HepG2 (cell line): ENCODE measurements around the gene CLTA. TPM values are rescaled to one million over a fixed set of nuclear protein-coding genes. Genes with fewer than 3 reads are reported as not detected.
A peak's percentile ranks its signal among the peaks of the same experiment; 100 is the strongest.

Source experiments
- ATAC-seq: fragments of 200-7000 bp; cut with Tn5 transposase; 3 replicates; pipeline ENCODE4 v1.9.1; 2020; ENCODE audit warnings: mild to moderate bottlenecking, moderate library complexity
- BruUV-seq: library from RNA; stranded (reverse); fragments of 400-500 nt; replicated peaks from 2 replicates; lab custom pipeline; 2021; lab: Mats Ljungman, UMichigan
- CTCF ChIA-PET: fragments of 300-600 bp; formaldehyde crosslinking; extraction: SDS; loops from one replicate; lab custom pipeline; 2021; ENCODE audit warnings: low total read pairs, inconsistent platforms, low intra/inter-chr PET ratio; lab: Yijun Ruan, JAX
- POLR2A ChIA-PET: fragments of 350-600 bp; sonication (Branson Sonifier 250); formaldehyde crosslinking; loops from one replicate; lab custom pipeline; 2020; ENCODE audit warnings: antibody characterized with exemption, inconsistent platforms; lab: Yijun Ruan, JAX
- DNase-seq: peaks from one replicate; pipeline ENCODE4 v3.0.0-alpha.2; 2015; ENCODE audit warnings: low spot score
- FAIRE-seq: peaks from 3 replicates; lab custom pipeline; 2011; peaks lifted over from hg19 to GRCh38; lab: Jason Lieb, UNC
- H2AFZ ChIP-seq: one replicate; pipeline ENCODE4 v1.6.1; 2011; ENCODE audit warnings: low read length, inconsistent platforms
- H3K27ac ChIP-seq: fragments of 300-600 bp; 3 replicates; pipeline ENCODE4 v1.8.0; 2011; ENCODE audit warnings: mixed run types, mild to moderate bottlenecking, mixed read lengths, low read length, inconsistent platforms; ENCODE audit not compliant: insufficient read depth; ENCODE audit errors: extremely low read length
- H3K27me3 ChIP-seq, 2 experiments: fragments of 200-600 bp in 1 of 2; 2 replicates in 1 of 2; 3 replicates in 1 of 2; pipeline versions ENCODE4 v1.6.0 to v1.8.0; 2011; ENCODE audit warnings: low read length in 2 of 2, mild to moderate bottlenecking in 2 of 2, moderate library complexity in 2 of 2, inconsistent platforms in 1 of 2; ENCODE audit not compliant: insufficient read depth in 2 of 2, control insufficient read depth in 1 of 2
- H3K36me3 ChIP-seq, 2 experiments: fragments of 200-600 bp in 1 of 2; replicated peaks in 1 of 2; 2 replicates in 1 of 2; 3 replicates in 1 of 2; pipeline versions ENCODE4 v1.5.1 to v1.8.0; 2011; ENCODE audit warnings: low read length in 2 of 2, inconsistent platforms in 1 of 2; ENCODE audit not compliant: insufficient read depth in 2 of 2, control insufficient read depth in 1 of 2
- H3K4me1 ChIP-seq: 2 replicates; pipeline ENCODE4 v1.5.1; 2012; ENCODE audit warnings: low read length, inconsistent platforms; ENCODE audit not compliant: insufficient read depth
- H3K4me2 ChIP-seq: 2 replicates; pipeline ENCODE4 v1.6.0; 2011; ENCODE audit warnings: low read depth, low read length, inconsistent platforms
- H3K4me3 ChIP-seq, 3 experiments: fragments of 200-600 bp in 1 of 3; sonication (generic), shearing (Covaris generic) in 1 of 3; replicated peaks in 1 of 3; 2 replicates each; pipeline ENCODE4 v1.5.1; 2011 to 2016; ENCODE audit warnings: low read length in 3 of 3, inconsistent platforms in 2 of 3, low read depth in 2 of 3, mild to moderate bottlenecking in 2 of 3, control low read depth in 1 of 3, mixed read lengths in 1 of 3; ENCODE audit not compliant: insufficient read depth in 1 of 3
- H3K79me2 ChIP-seq: one replicate; pipeline ENCODE4 v1.6.1; 2011; ENCODE audit warnings: low read length, inconsistent platforms; ENCODE audit not compliant: insufficient read depth
- H3K9ac ChIP-seq: 2 replicates; pipeline ENCODE4 v1.6.0; 2011; ENCODE audit warnings: mild to moderate bottlenecking, low read depth, low read length, inconsistent platforms; ENCODE audit not compliant: insufficient read depth
- H3K9me3 ChIP-seq: 2 replicates; pipeline ENCODE4 v1.5.1; 2012; ENCODE audit warnings: mild to moderate bottlenecking, low read length
- H4K20me1 ChIP-seq: 2 replicates; pipeline ENCODE4 v1.6.0; 2011; ENCODE audit warnings: inconsistent platforms, mild to moderate bottlenecking, low read length, moderate library complexity; ENCODE audit not compliant: insufficient read depth
- IKZF1 ChIP-seq: fragments of 450-650 bp; IDR thresholded peaks from 2 replicates; pipeline ENCODE4 v1.7.1; 2016
- KDM1A ChIP-seq: IDR thresholded peaks from 2 replicates; pipeline ENCODE4 v1.6.1; 2016; ENCODE audit warnings: missing compliant biosample characterization
- NFE2L1 ChIP-seq: sonication (generic); formaldehyde crosslinking; IDR thresholded peaks from 2 replicates; pipeline ENCODE4 v1.4.0; 2020; ENCODE audit warnings: missing genetic modification reagents, mild to moderate bottlenecking, borderline replicate concordance
- NR2F2 ChIP-seq: IDR thresholded peaks from 2 replicates; pipeline ENCODE4 v1.6.1; 2012; ENCODE audit warnings: low read depth, inconsistent platforms, borderline replicate concordance
- ONECUT2 ChIP-seq: sonication (generic); formaldehyde crosslinking; IDR thresholded peaks from 2 replicates; pipeline ENCODE4 v1.4.0; 2020; ENCODE audit warnings: missing genetic modification reagents
- ZNF556 ChIP-seq: sonication (generic); formaldehyde crosslinking; IDR thresholded peaks from 2 replicates; pipeline ENCODE4 v1.4.0; 2020; ENCODE audit warnings: mild to moderate bottlenecking, missing genetic modification reagents, borderline replicate concordance
- WGBS: methylation state at CpG from one replicate; pipeline ENCODE4 v1.1.6; 2017; ENCODE audit warnings: low lambda C conversion rate; 5-methylcytosine and 5-hydroxymethylcytosine counted together
- in situ Hi-C: cut with HindIII; loops from 2 replicates; pipeline ENCODE4 v1.10.0; 2017; ENCODE audit warnings: low pct_unique_long_range_greater_than_20kb; ENCODE audit not compliant: extremely low pct_ligation_motif_present
- intact Hi-C: fragments of 100-400 bp; cut with micrococcal nuclease; formaldehyde crosslinking; loops from one replicate; pipeline ENCODE4 v1.10.0; 2022; ENCODE audit not compliant: unreplicated experiment
- polyA plus RNA-seq, 8 experiments: library from polyadenylated mRNA; depleted of rRNA in 3 of 8; stranded (reverse) in 7 of 8; unstranded in 1 of 8; fragments of >200 nt; fragmentation: Illumina TruSeq in 4 of 8; extraction: Trizol in 4 of 8; gene quantifications; 2 replicates each; pipeline versions ENCODE4 v1.2.1 to v1.2.3, GENCODE V29; 2011 to 2016; ENCODE audit warnings: low read depth in 4 of 8, missing spikeins in 1 of 8, mixed read lengths in 1 of 8; ENCODE audit not compliant: insufficient read depth in 1 of 8
- total RNA-seq, 5 experiments: library from RNA; depleted of rRNA; stranded (reverse); fragments of >200 nt; fragmentation: Illumina TruSeq; extraction: Trizol; gene quantifications; 2 replicates each; pipeline ENCODE4 v1.2.3, GENCODE V29; 2016; ENCODE audit warnings: low read depth in 1 of 5
- TF ChIP-seq, protein P1 (sequence below): sonication (generic); formaldehyde crosslinking; IDR thresholded peaks from 2 replicates; pipeline ENCODE4 v1.5.0; 2020; ENCODE audit warnings: mild to moderate bottlenecking, missing genetic modification reagents, borderline replicate concordance
- TF ChIP-seq, protein P2 (sequence below): sonication (generic); formaldehyde crosslinking; IDR thresholded peaks from 2 replicates; pipeline ENCODE4 v1.5.0; 2020; ENCODE audit warnings: missing genetic modification reagents
- TF ChIP-seq, protein P3 (sequence below): sonication (generic); formaldehyde crosslinking; IDR thresholded peaks from 2 replicates; pipeline ENCODE4 v1.4.0; 2020; ENCODE audit warnings: mild to moderate bottlenecking, missing genetic modification reagents
- TF ChIP-seq, protein P4 (sequence below): sonication (generic); formaldehyde crosslinking; IDR thresholded peaks from 2 replicates; pipeline ENCODE4 v1.5.0; 2020; ENCODE audit warnings: mild to moderate bottlenecking, missing genetic modification reagents, moderate library complexity

The CLTA gene
- total and polyA plus RNA-seq, 2 of the 13 experiments (the other 11 are each of a cell fraction or from before 2014, with no cell fraction given), result 143 to 222 TPM

DNA sequence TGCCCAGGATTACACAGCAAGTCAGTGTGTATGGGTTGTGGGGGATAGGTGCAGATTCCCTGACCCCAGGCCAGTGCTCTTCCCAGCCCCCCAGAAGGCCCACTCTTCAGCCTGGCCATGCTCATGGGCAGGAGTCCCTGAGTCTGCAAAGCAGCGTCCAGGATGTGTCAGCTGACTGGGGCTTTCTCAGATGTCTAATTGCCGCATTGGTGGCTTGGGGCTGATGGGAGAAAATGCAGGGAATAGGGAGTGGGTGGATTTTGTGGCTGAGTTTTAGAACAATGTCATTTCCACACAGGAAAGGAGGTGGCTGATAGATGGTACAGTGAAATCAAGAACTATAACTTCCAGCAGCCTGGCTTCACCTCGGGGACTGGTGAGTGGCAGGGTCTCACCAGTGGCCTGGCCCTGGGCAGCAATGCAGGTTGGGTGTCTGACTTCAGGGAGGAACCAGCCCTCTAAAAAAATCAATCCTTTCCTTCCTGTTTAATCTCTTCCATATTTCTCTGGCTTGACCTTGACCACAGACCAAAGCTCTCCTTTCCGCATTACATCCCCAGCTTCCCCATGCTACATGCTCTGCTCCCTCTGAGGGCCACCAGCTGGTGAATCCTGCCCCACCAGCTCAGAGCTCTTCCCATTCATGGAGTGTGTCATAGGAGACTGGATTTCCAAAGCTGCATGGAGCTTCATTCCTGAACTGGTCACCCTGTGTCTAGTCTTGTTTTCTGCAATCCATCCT is 40.0 kb upstream of the CLTA start:
- CTCF ChIA-PET, result no interaction called here
- no peaks in the 10 kb centered on the region for H3K79me2 ChIP-seq
- TF ChIP-seq, protein P1, sequence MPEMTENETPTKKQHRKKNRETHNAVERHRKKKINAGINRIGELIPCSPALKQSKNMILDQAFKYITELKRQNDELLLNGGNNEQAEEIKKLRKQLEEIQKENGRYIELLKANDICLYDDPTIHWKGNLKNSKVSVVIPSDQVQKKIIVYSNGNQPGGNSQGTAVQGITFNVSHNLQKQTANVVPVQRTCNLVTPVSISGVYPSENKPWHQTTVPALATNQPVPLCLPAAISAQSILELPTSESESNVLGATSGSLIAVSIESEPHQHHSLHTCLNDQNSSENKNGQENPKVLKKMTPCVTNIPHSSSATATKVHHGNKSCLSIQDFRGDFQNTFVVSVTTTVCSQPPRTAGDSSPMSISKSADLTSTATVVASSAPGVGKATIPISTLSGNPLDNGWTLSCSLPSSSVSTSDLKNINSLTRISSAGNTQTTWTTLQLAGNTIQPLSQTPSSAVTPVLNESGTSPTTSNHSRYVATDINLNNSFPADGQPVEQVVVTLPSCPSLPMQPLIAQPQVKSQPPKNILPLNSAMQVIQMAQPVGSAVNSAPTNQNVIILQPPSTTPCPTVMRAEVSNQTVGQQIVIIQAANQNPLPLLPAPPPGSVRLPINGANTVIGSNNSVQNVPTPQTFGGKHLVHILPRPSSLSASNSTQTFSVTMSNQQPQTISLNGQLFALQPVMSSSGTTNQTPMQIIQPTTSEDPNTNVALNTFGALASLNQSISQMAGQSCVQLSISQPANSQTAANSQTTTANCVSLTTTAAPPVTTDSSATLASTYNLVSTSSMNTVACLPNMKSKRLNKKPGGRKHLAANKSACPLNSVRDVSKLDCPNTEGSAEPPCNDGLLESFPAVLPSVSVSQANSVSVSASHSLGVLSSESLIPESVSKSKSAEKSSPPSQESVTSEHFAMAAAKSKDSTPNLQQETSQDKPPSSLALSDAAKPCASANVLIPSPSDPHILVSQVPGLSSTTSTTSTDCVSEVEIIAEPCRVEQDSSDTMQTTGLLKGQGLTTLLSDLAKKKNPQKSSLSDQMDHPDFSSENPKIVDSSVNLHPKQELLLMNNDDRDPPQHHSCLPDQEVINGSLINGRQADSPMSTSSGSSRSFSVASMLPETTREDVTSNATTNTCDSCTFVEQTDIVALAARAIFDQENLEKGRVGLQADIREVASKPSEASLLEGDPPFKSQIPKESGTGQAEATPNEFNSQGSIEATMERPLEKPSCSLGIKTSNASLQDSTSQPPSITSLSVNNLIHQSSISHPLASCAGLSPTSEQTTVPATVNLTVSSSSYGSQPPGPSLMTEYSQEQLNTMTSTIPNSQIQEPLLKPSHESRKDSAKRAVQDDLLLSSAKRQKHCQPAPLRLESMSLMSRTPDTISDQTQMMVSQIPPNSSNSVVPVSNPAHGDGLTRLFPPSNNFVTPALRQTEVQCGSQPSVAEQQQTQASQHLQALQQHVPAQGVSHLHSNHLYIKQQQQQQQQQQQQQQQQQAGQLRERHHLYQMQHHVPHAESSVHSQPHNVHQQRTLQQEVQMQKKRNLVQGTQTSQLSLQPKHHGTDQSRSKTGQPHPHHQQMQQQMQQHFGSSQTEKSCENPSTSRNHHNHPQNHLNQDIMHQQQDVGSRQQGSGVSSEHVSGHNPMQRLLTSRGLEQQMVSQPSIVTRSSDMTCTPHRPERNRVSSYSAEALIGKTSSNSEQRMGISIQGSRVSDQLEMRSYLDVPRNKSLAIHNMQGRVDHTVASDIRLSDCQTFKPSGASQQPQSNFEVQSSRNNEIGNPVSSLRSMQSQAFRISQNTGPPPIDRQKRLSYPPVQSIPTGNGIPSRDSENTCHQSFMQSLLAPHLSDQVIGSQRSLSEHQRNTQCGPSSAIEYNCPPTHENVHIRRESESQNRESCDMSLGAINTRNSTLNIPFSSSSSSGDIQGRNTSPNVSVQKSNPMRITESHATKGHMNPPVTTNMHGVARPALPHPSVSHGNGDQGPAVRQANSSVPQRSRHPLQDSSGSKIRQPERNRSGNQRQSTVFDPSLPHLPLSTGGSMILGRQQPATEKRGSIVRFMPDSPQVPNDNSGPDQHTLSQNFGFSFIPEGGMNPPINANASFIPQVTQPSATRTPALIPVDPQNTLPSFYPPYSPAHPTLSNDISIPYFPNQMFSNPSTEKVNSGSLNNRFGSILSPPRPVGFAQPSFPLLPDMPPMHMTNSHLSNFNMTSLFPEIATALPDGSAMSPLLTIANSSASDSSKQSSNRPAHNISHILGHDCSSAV (CRISPR knock-in tag), result no peak
- TF ChIP-seq, protein P2, sequence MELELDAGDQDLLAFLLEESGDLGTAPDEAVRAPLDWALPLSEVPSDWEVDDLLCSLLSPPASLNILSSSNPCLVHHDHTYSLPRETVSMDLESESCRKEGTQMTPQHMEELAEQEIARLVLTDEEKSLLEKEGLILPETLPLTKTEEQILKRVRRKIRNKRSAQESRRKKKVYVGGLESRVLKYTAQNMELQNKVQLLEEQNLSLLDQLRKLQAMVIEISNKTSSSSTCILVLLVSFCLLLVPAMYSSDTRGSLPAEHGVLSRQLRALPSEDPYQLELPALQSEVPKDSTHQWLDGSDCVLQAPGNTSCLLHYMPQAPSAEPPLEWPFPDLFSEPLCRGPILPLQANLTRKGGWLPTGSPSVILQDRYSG, result no peak
- TF ChIP-seq, protein P3, sequence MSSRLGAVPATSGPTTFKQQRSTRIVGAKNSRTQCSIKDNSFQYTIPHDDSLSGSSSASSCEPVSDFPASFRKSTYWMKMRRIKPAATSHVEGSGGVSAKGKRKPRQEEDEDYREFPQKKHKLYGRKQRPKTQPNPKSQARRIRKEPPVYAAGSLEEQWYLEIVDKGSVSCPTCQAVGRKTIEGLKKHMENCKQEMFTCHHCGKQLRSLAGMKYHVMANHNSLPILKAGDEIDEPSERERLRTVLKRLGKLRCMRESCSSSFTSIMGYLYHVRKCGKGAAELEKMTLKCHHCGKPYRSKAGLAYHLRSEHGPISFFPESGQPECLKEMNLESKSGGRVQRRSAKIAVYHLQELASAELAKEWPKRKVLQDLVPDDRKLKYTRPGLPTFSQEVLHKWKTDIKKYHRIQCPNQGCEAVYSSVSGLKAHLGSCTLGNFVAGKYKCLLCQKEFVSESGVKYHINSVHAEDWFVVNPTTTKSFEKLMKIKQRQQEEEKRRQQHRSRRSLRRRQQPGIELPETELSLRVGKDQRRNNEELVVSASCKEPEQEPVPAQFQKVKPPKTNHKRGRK (CRISPR knock-in tag), result no peak
- TF ChIP-seq, protein P4, sequence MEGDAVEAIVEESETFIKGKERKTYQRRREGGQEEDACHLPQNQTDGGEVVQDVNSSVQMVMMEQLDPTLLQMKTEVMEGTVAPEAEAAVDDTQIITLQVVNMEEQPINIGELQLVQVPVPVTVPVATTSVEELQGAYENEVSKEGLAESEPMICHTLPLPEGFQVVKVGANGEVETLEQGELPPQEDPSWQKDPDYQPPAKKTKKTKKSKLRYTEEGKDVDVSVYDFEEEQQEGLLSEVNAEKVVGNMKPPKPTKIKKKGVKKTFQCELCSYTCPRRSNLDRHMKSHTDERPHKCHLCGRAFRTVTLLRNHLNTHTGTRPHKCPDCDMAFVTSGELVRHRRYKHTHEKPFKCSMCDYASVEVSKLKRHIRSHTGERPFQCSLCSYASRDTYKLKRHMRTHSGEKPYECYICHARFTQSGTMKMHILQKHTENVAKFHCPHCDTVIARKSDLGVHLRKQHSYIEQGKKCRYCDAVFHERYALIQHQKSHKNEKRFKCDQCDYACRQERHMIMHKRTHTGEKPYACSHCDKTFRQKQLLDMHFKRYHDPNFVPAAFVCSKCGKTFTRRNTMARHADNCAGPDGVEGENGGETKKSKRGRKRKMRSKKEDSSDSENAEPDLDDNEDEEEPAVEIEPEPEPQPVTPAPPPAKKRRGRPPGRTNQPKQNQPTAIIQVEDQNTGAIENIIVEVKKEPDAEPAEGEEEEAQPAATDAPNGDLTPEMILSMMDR (CRISPR knock-in tag), result 0 out of 2 replicates have a peak, but pooled peaks have one; percentile 17
- TF ChIP-seq ZNF556 (CRISPR knock-in tag), result no peak
- no peak for TF ChIP-seq NFE2L1 (CRISPR knock-in tag)
- TF ChIP-seq KDM1A, result no peak
- no peak for TF ChIP-seq NR2F2
- peak; percentile 65; the same call in 1 of the 2 replicates for TF ChIP-seq ONECUT2 (CRISPR knock-in tag)
- no peak for TF ChIP-seq IKZF1

More for the DNA sequence above, 40.0 kb upstream of the CLTA start:
- Histone ChIP-seq H3K4me2 (peak overlapping the region; percentile 37; the same call in 1 of the 2 replicates), H3K9ac (no peak overlapping the region), H3K27me3 (peaks cover 3 to 5% of the 10 kb centered on the region in 2 experiments; a peak in 2 of 5 replicates), H3K9me3 (peaks cover 6% of the 10 kb centered on the region; the same call in 1 of the 2 replicates), H3K27ac (no peak overlapping the region), H4K20me1 (no peaks in the 10 kb centered on the region), H3K4me3 (no peak overlapping the region), H3K36me3 (no peaks in the 10 kb centered on the region), H3K4me1 (peaks cover 31% of the 10 kb centered on the region), H2AFZ (no peak overlapping the region)
- WGBS, result 5% methylated on average over 3 of the region's 4 CpGs
- intact Hi-C loops (no loop called here), in situ Hi-C loops (no loop called here)
- FAIRE-seq (no peak), ATAC-seq (peak; percentile 80), DNase-seq (peak; percentile 29)
- BruUV-seq, result no TSS peak
- POLR2A ChIA-PET, result interaction anchor here (1.0 to 1.3 kb wide), 2 partner anchors 13 to 40 kb away, joined by 3 to 6 read pairs; partner anchors contain the start of gene CLTA
